ENCODE results near the gene BICDL1.
A peak's percentile ranks its signal among the peaks of the same experiment; 100 is the strongest.

Gene BICDL1

GRCh38 chr12:120110550-120111501 lies 121.8 kb downstream of the BICDL1 start:
- H3K27ac ChIP-seq = peak overlapping the region; percentile 17; the same call in 1 of the 2 replicates
- TF ChIP-seq CTCF (IDR thresholded peaks at IDR 0.05) (no peak), ZFX (IDR thresholded peaks at IDR 0.05; ENCODE audit: borderline replicate concordance) (no peak)

GRCh38 chr12:120115066-120115465 lies 126.0 kb downstream of the BICDL1 start:
- H3K27ac ChIP-seq = peak overlapping the region; percentile 94; the same call in 1 of the 2 replicates

GRCh38 chr12:120115692-120116440 lies 126.8 kb downstream of the BICDL1 start:
- peak overlapping the region; percentile 94 for H3K27ac ChIP-seq
- TF ChIP-seq CTCF (IDR thresholded peaks at IDR 0.05) = no peak

More at GRCh38 chr12:120115066-120115465, 126.0 kb downstream of the BICDL1 start:
- TF ChIP-seq ZFX (IDR thresholded peaks at IDR 0.05; ENCODE audit: borderline replicate concordance) (no peak), CTCF (IDR thresholded peaks at IDR 0.05) (no peak)

GRCh38 chr12:120116441-120116791 lies 127.4 kb downstream of the BICDL1 start, which contains the start of gene RAB35:
RAB35 (minus strand) TSS chr12:120116753; CDS start chr12:120116650, 103 bp downstream.
- peak within 1 kb of the TSS; percentile 94 for H3K27ac ChIP-seq
- TF ChIP-seq ZFX (IDR thresholded peaks at IDR 0.05; ENCODE audit: borderline replicate concordance) = no peak
- no peak for TF ChIP-seq CTCF (IDR thresholded peaks at IDR 0.05)

GRCh38 chr12:120116792-120117651 lies 128.0 kb downstream of the BICDL1 start:
- no peak for TF ChIP-seq CTCF (IDR thresholded peaks at IDR 0.05)
- no peak for TF ChIP-seq ZFX (IDR thresholded peaks at IDR 0.05; ENCODE audit: borderline replicate concordance)
- peak overlapping the region; percentile 94 for H3K27ac ChIP-seq

GRCh38 chr12:120117961-120118320 lies 128.9 kb downstream of the BICDL1 start:
- TF ChIP-seq CTCF (IDR thresholded peaks at IDR 0.05) (no peak), ZFX (IDR thresholded peaks at IDR 0.05; ENCODE audit: borderline replicate concordance) (no peak)
- peak overlapping the region; percentile 94 for H3K27ac ChIP-seq

Data from 22Rv1 (cell line).